ENCODE data around the gene ROBO4.

Gene ROBO4

DNA sequence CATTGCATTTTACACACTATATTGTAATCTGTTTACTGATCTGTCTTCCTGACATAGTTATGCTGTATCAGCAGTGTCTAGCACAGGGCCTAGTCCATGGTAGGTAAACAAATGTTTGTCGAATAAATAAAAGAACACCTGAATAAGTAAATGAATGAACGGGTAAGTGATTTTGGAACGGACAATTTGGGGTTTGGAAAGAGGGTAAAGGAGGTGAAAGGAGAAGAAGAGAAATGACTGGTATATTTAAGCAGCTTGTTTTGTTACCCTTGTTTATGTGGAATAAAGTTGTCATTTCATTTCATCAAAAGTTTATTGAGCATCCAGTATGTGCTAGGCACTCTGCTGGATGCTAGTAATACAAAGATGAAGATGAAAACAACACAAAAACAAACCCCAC, 21.3 kb upstream of the ROBO4 start, which contains the start of gene HEPN1:
TSS of gene HEPN1 (plus strand) at position 301 of the 400 bp plus-strand sequence.
- DNase-seq: no peak

DNA sequence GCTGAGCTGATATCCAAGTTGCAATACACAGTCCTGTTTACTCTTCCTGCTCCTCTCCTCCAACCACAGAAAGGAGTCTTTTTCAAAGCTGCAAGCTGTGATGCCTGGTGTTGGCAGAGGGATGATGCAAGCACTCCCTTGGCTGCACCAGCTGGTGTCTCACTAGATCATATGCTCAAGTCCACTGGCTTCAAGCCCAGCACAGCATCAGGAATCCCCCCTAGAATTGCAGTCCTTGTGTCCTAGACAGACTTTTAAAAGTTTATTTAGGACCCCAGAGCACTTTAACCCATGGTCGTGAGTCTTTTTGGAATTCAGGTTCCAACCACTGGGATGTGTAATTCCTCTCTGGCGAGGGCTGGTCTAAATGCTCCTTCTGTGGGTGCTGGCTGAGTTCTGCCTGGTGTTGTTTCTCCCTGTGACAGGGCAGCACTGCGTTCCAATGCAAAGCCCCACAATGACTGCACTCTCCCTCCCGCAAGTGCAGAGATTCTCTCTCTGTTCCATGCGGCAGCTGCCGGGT, 19.5 kb upstream of the ROBO4 start:
- DNase-seq: no peak

DNA sequence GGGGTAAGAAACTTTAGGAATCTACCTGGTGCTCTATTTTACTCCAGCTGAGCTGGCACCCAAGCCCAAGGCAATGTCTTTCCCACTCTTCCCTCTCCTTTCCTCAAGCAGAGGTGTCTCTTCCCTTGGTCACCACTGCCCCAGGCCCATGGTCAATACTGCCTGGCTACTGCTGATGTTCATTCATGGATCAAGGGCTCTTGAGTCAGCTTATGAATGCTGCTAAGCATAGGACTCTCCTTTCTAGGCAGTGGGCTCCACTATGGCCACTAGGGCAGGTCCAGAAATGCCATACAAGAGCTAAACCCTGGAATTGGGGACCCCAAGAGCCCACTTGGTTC, 18.7 kb upstream of the ROBO4 start:
- DNase-seq: no peak

DNA sequence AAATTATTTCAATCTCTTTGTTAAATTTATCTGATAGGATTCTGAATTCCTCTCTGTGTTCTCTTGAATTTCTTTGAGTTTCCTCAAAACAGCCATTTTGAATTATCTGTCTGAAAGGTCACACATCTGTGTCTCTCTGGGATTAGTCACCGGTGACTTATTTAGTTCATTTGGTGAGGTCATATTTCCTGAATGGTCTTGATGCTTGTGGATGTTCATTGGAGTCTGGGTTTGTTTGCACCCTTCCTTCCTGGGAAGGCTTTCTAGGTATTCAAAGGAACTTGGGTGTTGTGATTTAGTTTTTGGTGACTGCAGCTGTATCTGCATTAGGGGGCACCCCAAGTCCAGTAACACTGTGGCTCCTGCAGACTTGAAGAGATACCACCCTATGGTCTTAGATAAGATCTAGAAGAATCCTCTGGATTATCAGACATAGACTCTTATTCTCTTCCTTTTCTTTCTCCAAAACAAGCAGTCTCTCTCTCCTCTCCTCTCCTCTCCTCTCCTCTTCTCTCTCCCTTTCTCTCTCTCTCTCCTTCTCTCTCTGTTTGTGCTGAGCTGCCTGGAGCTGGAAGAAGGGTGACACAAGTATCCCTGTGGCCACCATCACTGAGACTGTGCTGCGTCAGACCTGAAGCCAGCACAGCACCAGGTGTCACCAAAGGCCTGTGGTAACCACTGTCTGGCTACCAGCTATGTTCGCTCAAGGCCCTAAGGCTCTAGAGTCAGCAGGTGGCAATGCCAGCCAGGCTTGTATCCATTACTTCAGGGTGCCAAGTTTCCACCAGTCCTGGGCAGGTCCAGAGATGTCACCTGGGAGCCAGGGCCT, 18.1 kb upstream of the ROBO4 start:
- no peak for DNase-seq

DNA sequence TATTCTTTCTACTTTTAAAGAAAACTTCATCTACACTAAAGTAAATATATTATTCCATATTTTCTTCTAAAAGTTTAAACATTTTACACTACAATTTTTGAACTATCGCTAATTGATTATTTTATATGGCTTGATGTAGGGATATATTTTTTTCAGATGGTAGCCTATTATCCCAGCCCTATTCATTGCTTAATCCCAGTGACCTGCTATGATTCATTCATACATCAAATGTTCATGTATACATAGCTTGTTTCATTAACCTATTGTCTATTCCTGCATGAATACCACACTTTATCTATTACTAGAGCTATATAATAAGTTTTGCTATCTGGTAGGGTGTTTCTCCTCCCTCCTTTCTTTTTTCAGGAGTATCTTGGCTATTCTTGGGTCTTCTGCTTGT, 5.0 kb upstream of the ROBO4 start:
- no peak for DNase-seq

DNA sequence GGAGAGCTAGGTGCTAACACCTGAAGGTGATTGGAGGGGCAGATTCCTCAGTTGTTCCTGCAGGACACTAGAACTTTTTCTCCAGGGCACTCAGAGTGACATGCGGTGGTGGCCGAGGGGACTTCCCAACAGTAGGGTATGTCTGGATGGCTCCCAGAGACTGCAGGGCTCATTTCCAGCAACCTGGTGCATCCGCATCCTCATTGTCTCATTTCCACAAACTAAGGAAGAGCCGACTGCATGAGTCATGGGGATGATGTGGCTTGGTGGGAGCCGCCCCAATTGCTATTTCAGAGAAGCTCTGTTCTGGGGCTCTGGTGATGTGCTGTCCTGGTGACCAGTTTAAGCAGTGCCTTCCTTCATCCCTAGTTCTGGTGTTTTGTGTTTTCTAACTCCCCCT, 2.8 kb upstream of the ROBO4 start:
- no peak for DNase-seq

DNA sequence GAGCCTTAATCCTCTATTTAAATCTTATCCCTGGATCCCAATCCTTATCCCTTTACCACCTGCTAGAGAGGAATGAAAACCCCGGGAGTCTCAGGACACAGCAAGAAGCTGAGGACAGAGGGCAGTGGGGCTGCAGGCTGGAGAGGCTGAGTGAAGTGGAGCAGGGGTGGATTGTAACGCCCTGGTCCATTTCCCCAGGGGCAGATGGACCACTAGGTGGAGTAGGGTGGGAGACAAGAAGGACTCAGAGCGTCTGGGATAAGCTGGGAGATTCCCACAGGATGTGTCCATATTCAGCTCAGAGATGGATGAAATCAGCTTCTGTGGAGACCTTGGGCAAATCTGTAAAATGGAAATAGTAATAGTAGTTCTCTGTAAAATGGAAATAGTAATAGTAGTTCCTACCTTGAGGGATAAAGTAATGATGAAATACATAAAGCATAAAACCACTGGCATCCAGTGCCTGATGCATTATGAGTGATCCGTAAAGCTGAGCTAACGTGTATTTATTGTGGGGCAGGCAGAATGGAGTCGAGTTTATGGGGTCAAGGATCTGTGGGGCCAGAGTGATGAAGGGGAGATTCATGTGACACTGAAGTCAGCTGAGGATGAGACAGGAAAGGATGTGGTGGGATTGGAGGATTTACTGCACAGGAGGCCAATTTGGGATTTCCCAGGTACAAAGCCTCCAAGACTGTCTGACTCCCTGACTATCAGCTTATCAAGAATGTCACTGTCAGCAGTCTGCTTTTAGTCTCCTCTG, 1.9 kb upstream of the ROBO4 start:
- DNase-seq: no peak

DNA sequence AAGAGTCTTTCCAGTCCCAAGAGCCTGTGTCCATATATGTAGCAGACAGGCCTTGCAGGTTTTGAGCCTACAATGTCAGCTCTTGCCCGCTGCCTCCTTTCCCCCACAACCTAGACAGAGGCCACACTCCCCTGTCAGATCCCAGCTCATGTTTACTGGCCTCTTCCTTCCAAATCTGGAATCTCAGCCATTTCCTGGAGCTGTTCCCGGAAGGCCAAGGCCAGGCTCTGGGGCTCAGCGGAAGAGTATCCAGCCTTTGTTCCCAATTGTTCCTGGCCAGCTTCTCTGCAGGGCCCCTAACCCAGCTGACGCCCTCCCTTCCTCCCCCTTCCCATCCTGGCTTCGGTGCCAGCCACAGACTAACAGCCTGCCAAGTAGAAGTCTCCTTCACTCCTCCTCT, 1.0 kb upstream of the ROBO4 start:
- no peak for DNase-seq

DNA sequence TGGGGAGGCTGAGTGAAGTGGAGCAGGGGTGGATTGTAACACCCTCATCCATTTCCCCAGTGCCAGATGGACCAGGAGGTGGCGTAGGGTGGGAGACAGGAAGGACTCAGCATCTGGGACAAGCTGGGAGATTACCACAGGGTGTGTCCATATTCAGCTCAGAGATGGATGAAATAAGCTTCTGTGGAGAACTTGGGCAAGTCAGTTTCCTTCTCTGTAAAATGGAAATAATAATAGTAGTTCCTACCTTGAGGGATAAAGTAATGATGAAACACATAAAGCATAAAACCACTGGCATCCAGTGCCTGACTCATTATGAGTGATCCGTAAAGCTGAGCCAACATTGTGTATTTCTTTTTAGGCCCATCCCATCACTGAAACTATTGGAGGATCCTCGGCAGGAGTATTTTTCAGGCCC, 607 bp upstream of the ROBO4 start:
- no peak for DNase-seq

DNA sequence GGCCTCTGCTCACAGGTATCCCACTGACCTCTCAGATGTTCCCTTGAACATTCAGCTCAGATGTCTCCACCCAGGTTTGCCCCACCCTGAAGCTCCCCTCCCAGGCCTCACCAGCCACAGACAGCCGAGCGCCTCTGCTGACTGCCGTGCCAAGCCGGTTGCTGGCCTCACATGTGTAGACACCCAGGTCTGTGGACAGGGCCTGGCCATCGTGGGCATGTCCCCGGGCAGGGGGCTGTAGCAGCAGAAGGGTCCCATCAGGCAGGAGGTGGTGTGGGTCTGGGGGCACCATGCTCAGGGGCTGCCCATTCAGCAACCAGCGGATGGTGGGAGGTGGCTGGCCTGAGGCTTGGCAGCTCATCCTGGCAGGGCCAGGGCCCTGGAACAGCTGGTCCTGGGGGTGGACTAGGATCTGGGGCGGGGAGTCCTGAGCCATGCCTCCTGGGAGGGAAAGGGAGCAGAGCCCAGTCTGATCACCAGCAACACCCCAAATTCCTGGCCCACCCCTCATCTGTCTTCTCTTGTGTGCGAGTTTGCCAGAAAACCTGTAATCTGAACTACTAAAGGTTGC, 759 bp downstream of the ROBO4 start:
- DNase-seq: no peak

DNA sequence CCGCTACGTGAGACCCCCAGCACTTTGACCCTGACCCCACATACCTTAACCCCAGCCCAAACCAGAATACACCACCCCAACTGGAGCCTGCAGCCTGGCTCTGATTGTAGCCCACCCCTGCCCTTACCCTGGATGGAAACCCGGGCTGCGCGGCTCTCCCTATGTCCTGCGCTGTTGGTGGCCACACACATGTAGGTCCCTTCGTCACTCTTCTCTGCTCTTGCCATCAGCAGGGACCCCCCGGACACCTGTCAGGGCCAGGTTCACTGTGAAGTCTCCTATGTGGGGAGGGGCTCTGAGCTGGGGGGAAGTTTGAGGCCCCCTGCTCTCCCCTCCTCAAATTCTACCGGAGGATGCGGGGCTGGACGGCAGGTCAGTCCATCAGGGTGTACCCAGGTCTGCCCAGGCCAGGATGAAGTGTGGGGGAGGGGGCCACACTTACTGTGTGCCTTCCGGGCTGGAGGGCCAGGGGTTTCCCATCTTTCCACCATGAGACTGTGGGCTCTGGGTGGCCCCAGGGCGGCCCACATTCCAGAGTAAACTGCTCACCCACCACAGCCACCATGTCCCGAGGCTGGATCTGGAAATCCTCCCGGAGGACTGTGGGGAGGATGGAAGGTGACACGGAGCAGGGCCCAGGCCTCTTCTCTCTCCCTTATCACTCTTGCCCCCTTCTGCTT, 1.5 kb downstream of the ROBO4 start:
- no peak for DNase-seq

DNA sequence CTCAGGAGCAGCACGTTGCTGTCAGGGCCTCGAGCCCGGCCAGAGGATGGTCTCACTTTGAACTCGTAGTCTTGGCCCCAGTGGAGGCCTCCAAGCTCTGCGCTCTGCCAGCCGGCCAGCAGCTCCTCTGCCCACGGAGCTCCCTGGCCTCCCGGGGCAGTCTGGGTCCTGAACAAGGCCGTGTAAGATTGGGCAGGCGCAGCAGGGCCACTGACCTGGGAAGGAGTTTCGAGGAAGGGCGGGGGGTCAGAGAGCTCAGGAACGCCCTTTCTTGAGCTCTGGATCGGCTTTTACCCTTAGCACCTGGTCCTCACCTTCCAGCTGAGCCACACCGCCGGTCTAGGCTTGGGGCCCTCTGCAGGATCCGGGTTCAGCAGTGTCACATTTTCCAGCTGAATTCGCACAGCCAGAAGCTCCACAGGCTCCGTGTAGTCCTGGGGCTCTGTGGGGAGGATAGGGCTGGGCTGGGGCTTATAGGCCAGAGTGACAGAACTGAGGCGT, 2.1 kb downstream of the ROBO4 start:
- DNase-seq: no peak

DNA sequence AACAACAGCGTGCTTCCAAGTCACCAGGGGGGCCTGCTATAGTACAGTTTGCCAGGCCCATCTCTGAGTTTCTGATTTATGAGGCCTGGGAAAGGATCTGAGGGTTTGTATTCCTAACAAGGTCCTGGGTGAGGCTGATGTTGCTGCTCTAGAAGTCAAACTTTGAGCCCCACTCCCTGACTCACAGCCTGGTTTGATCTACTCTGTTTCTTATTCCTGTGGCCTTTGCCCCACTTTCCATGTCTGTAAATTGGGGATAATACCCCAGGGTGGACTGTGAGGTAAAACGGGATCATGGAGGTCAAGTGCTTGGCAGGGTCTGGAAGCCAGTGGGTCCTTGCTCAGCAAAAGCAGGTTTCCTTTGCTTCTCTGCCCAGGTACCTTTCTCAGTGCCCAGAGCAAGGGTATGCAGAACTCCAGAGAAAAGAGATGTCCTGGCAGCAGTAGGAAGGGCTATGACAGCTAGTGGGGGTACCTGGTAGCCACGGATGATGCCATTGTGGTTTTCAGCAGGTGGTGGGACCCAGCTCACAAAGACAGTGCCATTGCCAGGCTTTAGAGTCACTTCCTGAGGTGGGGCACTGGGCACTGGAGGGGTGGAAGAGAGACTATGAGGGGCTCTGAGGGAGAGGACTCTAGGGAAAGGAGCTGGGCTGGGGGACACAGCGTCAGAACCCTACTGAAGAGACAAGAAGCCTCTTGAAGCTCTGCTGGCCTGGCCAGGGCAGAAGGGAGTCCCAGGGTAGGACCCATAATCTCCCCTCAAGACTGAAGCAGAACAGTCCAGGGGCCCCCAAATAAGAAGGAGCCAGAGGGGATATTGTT, 2.8 kb downstream of the ROBO4 start:
- DNase-seq: no peak

DNA sequence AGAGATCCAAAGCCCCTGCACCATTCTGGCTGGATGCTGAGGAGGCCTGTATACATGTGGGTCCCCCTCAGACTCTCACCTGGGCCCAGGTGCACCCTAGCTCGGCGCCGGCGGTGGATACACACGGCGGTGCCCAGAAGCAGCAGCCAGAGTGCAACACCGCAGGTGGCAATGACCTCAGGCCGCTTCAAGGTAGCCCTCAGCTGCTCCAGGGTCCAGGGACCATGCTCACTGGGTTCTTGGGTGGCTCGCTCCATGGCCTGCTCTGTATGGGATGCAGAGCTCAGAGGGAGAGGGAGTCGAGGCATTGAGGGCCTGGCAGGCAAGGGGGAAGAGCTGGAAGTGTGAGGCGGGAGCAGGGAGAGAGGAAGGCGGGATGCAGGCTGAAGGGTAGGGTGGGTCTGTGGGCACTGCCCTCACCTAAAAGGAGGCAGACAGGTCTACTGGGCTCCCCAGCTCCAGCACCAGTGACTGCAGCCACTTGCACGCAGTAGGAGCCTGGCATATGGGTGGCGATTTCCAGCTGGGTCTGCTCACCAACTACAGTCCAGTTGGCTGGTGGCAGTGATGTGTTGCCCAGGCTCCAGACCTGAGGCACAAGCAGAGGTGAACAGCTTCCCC, 3.8 kb downstream of the ROBO4 start:
- no peak for DNase-seq

DNA sequence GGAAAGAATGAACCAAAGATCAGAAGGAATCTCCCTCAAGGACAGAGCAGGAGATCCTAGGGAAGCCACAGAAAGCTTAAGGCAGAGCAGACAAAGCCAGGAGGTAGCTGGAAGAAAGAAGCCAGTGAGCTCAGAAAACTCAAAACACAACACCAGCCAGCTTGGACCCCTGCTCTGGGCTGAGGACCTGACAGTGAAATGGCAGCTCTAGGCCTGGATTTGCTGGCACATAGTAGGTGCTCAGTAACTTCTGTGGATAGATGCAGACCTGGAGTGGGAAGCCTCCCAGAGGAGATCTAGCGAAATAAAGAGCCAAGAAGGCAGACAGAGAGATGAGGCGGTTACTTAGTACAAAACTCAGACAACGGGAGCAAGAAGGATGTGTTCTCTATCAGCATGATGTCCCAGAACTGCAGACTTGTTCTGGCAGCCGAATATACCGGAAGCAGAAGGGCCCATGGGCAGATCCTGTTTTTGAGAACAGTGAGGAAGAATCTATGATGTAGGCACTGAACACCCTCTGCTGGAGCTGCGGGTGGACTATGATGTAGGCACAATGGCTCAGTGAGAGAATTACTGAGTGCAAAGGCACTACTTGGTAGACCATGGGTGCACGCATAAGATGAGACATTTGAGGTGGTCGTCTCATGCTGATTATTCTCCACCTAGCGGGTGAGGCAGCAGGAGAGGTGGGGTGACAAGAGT, 4.8 kb downstream of the ROBO4 start:
- no peak for DNase-seq

DNA sequence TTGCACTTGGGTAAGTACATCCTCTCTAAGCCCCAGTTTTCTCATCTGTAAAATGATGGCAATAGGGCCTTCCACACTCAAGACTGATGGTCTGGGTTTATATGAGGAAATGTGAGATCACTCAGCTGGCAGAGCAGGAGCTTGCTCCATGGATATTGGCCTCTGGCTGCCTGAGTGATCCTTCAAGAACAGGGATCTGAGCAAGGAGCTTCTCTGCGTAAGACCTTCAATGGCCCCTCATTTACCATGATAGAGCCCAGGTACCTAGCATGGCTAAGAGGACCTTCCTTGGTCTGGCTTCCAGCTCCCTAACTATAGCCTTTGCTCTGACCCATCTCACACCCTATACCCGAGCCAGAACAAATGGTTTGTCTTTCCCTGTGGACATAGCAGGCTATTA, 5.5 kb downstream of the ROBO4 start:
- DNase-seq: no peak

DNA sequence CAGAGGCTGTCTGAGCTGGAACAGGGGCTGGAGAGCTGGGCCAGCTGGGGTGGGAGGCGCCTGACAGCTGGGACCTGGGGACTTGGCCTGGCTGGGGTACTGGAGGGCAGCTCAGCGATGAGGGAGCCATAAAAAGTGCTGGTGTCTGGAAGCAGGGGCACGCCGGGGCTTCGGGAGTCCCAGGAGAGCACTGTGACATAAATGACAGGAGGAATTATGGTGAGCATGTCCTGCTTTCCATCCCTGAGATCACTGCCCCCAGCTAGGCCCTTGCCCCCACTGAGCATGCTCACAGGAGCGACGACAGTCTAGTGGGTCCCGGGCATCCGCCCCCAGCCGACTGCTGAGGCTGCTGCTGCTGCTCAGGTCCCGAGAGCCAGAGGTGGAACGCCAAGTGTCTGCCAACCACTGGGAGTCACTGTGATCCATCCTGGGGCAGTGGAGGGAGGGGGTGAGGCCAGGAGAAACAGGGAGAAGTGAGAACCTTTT, 6.2 kb downstream of the ROBO4 start:
- no peak for DNase-seq

DNA sequence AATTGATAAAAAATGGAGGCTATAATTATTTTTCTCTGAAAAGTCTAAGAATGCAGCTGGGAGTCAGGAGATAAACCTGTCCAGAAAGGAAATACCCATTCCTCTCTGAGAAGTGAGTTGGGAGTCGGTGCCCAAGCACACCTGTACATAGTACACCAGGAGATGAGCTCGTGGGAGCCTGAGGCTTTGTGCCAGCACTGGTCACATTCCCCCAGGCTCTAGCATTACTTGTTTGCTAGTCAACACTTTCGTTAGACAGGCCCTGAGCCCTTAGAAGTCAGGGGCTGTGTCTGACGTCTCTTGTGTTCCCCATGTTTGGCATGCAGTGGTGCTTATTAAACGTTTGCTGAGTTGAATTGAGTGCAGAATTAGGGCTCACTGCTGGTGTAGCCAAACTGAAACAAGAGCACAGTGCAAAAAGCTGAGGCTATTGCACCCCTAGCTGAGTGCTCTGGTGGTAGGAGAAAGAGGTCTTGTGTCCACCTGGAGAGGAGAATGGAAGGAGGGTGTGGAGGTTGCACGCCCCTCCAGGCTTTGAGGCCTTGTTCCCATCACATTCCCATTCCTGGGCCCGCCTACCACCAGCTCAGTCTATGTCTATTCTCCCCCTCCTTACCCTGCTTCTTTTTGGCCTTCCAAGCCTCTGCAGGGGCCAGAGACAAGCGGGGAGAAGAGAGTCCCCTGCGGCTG, 6.8 kb downstream of the ROBO4 start:
- no peak for DNase-seq

DNA sequence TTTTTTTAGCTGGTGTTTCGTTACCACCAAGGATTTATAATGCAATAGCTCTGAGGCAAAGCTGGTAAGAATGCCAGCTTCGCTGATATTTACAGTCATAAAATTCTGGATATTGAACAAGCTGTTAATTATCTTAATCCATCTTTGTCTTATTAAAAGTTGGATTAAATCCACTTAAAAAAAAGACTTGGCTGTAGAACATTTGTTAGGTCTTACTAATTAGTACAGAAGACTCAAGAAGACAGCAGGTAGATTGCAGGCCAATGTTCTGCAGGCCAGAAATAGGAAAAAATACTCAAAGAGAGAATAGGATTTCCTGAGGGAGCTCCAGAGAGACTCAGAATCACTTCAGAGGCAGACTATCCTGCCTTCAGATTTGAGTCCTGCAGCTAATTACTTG, 7.5 kb downstream of the ROBO4 start:
- no peak for DNase-seq

All from activated CD4-positive, alpha-beta T cell treated with anti-CD3 and anti-CD28 coated beads for 48 hours (primary cell).